BE2C (cell line): ENCODE data around the gene GSS.

Experiments used
- DNase-seq: peaks from one replicate; pipeline ENCODE4 v3.0.0-alpha.2; 2020
- H3K27me3 ChIP-seq: fragments of 250-450 bp; sonication (Bioruptor Pico); 2 replicates; pipeline ENCODE4 v1.5.1; 2020; ENCODE audit warnings: mild to moderate bottlenecking
- H3K36me3 ChIP-seq: fragments of 250-450 bp; sonication (Bioruptor Pico); 2 replicates; pipeline ENCODE4 v1.5.1; 2020; ENCODE audit warnings: mild to moderate bottlenecking
- H3K4me1 ChIP-seq: fragments of 250-450 bp; sonication (Bioruptor Pico); 2 replicates; pipeline ENCODE4 v1.5.1; 2020
- H3K4me3 ChIP-seq: 2 replicates; pipeline ENCODE4 v1.5.1; 2011; ENCODE audit warnings: low read depth, low read length
- H3K9me3 ChIP-seq: fragments of 250-450 bp; sonication (Bioruptor Pico); 2 replicates; pipeline ENCODE4 v1.5.1; 2020
- TF ChIP-seq, protein P1 (sequence below): IDR thresholded peaks from 2 replicates; pipeline ENCODE4 v1.5.1; 2012; ENCODE audit warnings: mild to moderate bottlenecking, low read depth, low read length

Gene GSS

DNA sequence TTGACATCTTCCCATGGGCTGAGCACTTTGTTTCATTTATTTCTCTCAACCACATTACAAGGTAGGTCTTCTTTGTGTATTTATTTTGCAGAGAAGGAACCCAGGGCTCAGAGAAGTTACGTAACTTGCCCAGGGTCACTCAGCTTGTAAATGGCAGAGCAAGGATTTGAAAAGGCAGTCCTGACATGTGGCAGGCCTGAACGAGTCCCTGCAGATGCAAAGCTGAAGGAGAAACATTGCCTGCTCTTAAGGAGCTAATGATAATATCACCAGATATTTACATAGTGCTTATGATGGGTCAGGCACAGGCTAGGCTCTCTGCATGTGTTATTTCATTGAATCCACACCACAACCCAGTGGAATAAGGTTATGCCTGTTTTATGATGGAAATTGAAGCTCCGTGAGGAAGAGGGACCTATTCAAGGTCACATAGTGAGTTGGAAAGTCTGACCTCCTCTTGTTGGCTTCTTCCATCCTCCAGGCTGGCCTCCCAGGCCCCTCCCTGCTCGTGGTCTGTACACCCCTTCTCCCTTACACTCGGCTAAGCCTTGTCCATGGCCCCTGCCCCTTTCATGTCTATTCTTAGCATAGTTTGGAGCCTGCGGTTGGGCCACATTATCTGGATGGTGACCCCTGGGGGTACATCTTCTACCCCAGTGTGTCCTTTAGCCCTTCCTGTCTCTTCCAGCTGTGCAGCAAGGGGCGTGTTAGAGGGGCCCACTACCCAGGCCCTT, 12.6 kb upstream of the GSS start:
- no peaks in the 10 kb centered on the region for H3K36me3 ChIP-seq
- TF ChIP-seq, protein P1, sequence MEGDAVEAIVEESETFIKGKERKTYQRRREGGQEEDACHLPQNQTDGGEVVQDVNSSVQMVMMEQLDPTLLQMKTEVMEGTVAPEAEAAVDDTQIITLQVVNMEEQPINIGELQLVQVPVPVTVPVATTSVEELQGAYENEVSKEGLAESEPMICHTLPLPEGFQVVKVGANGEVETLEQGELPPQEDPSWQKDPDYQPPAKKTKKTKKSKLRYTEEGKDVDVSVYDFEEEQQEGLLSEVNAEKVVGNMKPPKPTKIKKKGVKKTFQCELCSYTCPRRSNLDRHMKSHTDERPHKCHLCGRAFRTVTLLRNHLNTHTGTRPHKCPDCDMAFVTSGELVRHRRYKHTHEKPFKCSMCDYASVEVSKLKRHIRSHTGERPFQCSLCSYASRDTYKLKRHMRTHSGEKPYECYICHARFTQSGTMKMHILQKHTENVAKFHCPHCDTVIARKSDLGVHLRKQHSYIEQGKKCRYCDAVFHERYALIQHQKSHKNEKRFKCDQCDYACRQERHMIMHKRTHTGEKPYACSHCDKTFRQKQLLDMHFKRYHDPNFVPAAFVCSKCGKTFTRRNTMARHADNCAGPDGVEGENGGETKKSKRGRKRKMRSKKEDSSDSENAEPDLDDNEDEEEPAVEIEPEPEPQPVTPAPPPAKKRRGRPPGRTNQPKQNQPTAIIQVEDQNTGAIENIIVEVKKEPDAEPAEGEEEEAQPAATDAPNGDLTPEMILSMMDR: no peak
- H3K4me1 ChIP-seq: no peaks in the 10 kb centered on the region; the same call in 1 of the 2 replicates
- H3K4me3 ChIP-seq: no peak overlapping the region
- DNase-seq: no peak
- no peaks in the 10 kb centered on the region for H3K27me3 ChIP-seq
- H3K9me3 ChIP-seq: no peaks in the 10 kb centered on the region

DNA sequence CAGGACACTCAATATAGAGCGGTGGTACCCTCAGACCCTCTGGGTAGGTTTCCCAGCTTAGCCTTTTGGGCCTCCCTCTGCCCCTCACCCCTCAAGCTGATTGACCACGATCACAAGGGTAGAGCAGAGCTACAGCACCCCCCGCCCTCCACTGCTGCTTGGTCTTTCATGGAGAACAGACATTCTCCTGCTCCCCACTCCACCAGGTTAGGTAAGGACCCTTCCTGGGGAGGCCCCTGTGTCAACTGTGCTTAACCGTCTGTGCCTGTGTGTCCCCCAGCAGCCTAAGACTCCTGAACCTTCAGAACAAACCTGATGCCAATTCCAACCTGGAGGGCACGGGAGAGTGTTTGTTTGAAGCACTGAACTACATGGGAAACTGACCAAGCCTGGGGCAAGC, 11.8 kb upstream of the GSS start:
- H3K36me3 ChIP-seq: no peaks in the 10 kb centered on the region
- H3K4me1 ChIP-seq: no peaks in the 10 kb centered on the region; the same call in 1 of the 2 replicates
- no peaks in the 10 kb centered on the region for H3K9me3 ChIP-seq
- TF ChIP-seq, protein P1: no peak
- no peak for DNase-seq
- H3K27me3 ChIP-seq: no peaks in the 10 kb centered on the region
- no peak overlapping the region for H3K4me3 ChIP-seq

DNA sequence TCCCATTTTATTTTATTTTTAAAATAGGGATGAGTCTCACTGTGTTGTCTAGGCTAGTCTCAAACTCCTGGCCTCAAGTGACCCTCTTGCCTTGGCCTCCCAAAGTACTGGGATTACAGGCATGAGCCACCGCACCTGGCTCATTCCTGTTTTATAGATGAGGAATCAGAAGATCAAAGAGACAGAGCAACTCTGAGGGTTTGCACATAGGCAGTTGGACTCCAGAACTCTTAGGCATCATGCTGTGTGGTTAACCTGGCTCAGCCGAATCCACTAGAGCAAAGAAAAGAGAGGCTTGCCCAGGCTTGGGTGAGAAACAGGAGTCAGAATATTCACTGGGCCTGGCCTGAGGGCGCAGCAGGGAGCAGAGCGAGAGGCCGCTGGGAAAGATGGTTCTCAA, 9.4 kb upstream of the GSS start:
- Histone ChIP-seq H3K4me1 (no peaks in the 10 kb centered on the region; the same call in 1 of the 2 replicates), H3K9me3 (no peaks in the 10 kb centered on the region)
- TF ChIP-seq, protein P1: no peak

DNA sequence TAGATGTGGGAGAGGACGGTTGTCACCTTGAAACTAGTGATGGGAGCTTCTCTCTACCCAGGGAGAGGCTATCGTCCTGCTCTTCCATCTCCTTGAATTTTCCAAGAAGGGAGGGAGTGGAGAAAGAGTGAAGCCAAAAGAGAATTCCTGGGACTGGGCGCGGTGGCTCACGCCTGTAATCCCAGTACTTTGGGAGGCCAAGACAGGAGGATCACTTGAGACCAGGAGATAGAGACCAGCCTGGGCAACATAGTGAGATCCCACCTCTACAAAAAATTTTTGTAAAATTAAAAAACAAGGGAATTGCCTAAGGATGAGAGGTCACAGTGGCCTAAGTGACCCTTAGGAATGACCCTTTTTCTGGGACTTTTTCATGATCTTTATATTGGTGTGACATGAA, 8.9 kb upstream of the GSS start:
- Histone ChIP-seq H3K4me1 (no peaks in the 10 kb centered on the region; the same call in 1 of the 2 replicates), H3K9me3 (no peaks in the 10 kb centered on the region), H3K27me3 (no peaks in the 10 kb centered on the region), H3K36me3 (no peaks in the 10 kb centered on the region), H3K4me3 (no peak overlapping the region)
- DNase-seq: no peak
- TF ChIP-seq, protein P1: no peak

More for the DNA sequence above, 9.4 kb upstream of the GSS start:
- no peak overlapping the region for H3K4me3 ChIP-seq
- no peaks in the 10 kb centered on the region for H3K36me3 ChIP-seq
- DNase-seq: no peak
- H3K27me3 ChIP-seq: no peaks in the 10 kb centered on the region

DNA sequence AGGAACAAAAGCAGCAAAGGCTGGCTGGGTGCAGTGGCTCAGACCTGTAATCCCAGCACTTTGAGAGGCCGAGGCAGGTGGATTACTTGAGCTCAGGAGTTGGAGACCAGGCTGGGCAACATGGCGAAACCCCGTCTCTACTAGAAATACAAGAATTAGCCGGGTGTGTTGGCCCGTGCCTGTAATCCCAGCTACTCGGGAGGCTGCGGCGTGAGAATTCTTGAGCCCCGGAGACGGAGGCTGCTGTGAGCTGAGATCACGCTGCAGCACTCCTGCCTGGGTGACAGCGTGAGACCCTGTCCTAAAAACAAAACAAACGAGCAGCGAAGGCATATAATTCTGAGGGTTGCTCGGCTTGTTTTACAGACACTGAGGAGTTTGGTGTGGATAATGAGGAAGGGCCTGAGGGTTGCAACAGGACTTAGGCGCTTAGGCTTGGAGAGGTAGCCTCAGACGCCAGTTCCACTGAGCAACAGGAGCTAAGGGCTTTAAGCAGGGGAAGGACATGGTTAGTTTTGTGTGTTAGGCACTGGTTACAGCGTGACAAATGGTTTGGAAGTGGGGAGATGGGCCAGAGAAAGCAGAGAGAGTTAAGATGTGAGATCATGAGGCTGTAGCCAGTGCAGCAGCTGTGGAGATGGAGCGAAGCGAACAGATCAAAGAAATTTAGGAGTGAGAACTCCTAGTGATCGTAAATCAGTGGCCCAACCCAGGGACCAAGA, 1.3 kb upstream of the GSS start:
- Histone ChIP-seq H3K36me3 (no peaks in the 10 kb centered on the region), H3K9me3 (no peaks in the 10 kb centered on the region), H3K27me3 (no peaks in the 10 kb centered on the region), H3K4me1 (peaks cover 4% of the 10 kb centered on the region), H3K4me3 (no peak overlapping the region)
- DNase-seq: no peak
- TF ChIP-seq, protein P1: no peak

DNA sequence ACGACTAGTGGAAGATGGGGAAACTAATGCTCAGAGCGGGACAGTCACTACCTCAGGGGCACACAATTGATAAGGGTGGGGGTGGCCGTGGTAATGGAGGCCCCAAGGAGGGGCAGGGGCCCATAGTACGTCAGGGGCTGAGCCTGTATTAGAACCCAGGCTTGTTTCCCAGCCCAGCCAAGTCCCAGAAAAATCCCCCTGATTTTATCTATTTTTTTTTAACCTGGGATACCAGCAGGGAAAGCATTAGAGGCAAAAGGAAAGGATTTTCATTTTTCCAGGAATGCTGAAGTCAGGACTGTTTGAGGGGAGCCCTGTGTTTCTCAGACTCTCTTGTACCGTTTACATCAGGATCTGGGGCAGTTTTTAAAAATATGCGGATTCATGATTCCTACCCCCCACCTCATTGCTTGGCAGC, 444 bp upstream of the GSS start:
- DNase-seq: no peak
- H3K36me3 ChIP-seq: no peaks in the 10 kb centered on the region
- peak overlapping the region; percentile 67 for H3K4me3 ChIP-seq
- H3K4me1 ChIP-seq: peaks cover 4% of the 10 kb centered on the region
- TF ChIP-seq, protein P1: no peak
- no peaks in the 10 kb centered on the region for H3K27me3 ChIP-seq
- no peaks in the 10 kb centered on the region for H3K9me3 ChIP-seq
